Calu3 (cell line): ENCODE results near the gene TRMT2A. TPM values are rescaled to one million over a fixed set of nuclear protein-coding genes. Genes with fewer than 3 reads are reported as not detected.

Experiments used
- BruUV-seq: library from RNA; stranded (reverse); fragments of 400-500 nt; replicated peaks from 2 replicates; lab custom pipeline; 2021; lab: Mats Ljungman, UMichigan
- CTCF ChIA-PET: fragments of 300-600 bp; sonication (Branson Sonifier 250); formaldehyde crosslinking; loops from one replicate; lab custom pipeline; 2022; ENCODE audit warnings: antibody characterized with exemption; lab: Charles Lee
- DNase-seq: peaks from one replicate; pipeline ENCODE4 v3.0.0; 2022
- H3K27ac Mint-ChIP-seq: one replicate; pipeline ENCODE4 v1.8.0; 2022; ENCODE audit warnings: mixed read lengths; ENCODE audit not compliant: unreplicated experiment
- H3K27me3 Mint-ChIP-seq: one replicate; pipeline ENCODE4 v1.8.0; 2022; ENCODE audit warnings: mixed read lengths; ENCODE audit not compliant: unreplicated experiment
- H3K36me3 Mint-ChIP-seq: one replicate; pipeline ENCODE4 v1.8.0; 2022; ENCODE audit warnings: mild to moderate bottlenecking, moderate library complexity, mixed read lengths; ENCODE audit not compliant: insufficient read depth, unreplicated experiment
- H3K4me1 Mint-ChIP-seq: one replicate; pipeline ENCODE4 v1.8.0; 2022; ENCODE audit warnings: mild to moderate bottlenecking, low read depth, mixed read lengths; ENCODE audit not compliant: unreplicated experiment
- H3K4me3 Mint-ChIP-seq: one replicate; pipeline ENCODE4 v1.8.0; 2022; ENCODE audit warnings: mild to moderate bottlenecking, low read depth, moderate library complexity, mixed read lengths; ENCODE audit not compliant: unreplicated experiment
- H3K9me3 Mint-ChIP-seq: one replicate; pipeline ENCODE4 v1.8.0; 2022; ENCODE audit warnings: low read depth, mixed read lengths; ENCODE audit not compliant: unreplicated experiment
- intact Hi-C: fragments of 100-400 bp; cut with micrococcal nuclease; formaldehyde crosslinking; loops from one replicate; pipeline ENCODE4 v1.10.0; 2022; ENCODE audit not compliant: unreplicated experiment
- total RNA-seq: library from RNA; stranded (reverse); gene quantifications from 2 replicates; pipeline ENCODE4 v1.2.3, GENCODE V29; 2022
- TF ChIP-seq, protein P1 (sequence below): fragments of 200-600 bp; IDR thresholded peaks from one replicate; pipeline ENCODE4 v1.8.0; 2022; ENCODE audit warnings: antibody characterized with exemption; ENCODE audit not compliant: unreplicated experiment

TRMT2A gene
- total RNA-seq, 1 experiment from 2014 or later = 63.0 TPM

DNA sequence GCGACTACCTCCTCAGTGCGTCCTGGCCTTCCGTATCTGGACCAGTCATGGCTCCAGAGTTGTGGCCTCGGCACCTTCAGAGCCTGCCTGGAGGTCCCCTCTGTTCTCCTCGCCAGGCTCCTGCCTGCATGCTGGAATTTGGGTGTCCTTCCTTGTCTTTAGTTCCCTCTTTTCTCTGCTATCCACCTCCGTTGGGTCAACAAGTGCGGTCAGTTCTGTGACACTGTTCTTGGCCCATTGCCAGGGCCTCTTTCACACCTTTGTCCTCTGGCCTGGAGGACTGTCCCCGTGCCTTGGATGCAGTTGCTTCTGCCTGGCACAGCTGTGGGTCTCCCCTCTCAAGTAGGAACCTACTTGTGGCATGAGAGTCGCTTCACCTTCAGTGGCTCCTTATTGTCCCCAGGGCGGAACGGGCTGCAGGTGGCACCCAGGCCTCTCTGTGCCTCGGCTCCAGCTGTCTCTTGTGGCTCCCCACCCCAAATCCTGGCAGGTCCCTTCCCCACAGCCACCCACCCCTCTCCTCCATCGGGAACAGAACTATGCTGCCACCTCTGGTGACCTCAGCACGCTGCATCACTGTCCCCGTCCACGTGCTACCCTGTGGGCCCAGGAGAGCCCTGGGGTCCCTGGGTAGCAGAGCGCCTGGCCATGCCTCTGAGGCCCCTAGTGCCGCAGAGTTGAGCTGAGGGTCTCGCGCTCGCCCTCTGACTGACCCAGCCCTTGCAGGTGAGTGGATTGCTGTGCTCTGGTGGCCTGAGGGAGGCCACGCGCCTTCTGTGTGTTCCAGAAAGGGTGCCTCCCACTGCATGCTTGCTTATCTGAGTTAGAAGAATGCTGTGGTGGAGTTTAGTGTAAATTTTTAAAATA, 32.2 kb downstream of the TRMT2A start:
- TF ChIP-seq, protein P1, sequence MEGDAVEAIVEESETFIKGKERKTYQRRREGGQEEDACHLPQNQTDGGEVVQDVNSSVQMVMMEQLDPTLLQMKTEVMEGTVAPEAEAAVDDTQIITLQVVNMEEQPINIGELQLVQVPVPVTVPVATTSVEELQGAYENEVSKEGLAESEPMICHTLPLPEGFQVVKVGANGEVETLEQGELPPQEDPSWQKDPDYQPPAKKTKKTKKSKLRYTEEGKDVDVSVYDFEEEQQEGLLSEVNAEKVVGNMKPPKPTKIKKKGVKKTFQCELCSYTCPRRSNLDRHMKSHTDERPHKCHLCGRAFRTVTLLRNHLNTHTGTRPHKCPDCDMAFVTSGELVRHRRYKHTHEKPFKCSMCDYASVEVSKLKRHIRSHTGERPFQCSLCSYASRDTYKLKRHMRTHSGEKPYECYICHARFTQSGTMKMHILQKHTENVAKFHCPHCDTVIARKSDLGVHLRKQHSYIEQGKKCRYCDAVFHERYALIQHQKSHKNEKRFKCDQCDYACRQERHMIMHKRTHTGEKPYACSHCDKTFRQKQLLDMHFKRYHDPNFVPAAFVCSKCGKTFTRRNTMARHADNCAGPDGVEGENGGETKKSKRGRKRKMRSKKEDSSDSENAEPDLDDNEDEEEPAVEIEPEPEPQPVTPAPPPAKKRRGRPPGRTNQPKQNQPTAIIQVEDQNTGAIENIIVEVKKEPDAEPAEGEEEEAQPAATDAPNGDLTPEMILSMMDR = peak; percentile 50
- Mint-ChIP-seq H3K4me3 (peak overlapping the region; percentile 4), H3K36me3 (peaks cover 77% of the 10 kb centered on the region), H3K27me3 (no peaks in the 10 kb centered on the region), H3K27ac (peak overlapping the region; percentile 34), H3K9me3 (no peaks in the 10 kb centered on the region), H3K4me1 (peaks cover 36% of the 10 kb centered on the region)
- intact Hi-C loops = no loop called here
- no TSS peak for BruUV-seq
- peak; percentile 20 for DNase-seq
- CTCF ChIA-PET = no interaction called here

DNA sequence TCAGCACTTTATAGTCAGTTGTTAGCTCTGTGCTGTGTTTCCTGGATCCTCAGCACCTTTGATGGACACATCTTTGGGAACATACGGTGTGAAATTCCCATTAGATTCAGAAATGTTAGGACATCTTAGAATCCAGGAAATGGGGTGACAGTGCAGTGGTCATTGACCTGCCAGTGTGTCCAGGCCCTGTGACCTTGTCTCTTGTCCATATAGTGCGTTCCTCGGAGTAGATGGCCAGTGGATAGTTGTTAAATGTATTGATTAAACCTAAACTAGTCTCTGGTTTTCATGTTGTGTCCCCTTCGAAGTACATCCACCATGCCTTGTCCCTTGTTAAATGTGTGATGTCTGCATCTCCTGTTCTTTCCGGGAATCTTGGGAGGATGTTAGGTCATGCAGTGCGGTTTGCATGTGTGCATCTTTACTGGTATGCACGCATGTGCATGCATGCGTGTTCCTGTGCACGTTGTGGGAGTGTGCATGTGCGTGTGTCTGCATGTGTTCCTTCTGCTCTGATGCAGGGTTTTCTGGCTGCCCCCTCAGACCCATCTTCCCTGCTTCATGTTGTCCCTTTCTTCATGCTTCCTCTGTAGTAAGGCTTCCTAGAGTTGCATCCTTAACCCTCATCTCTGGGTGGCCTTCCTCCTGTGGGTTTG, 33.0 kb downstream of the TRMT2A start:
- TF ChIP-seq, protein P1 = no peak
- DNase-seq = no peak
- peaks cover 80% of the 10 kb centered on the region for H3K36me3 Mint-ChIP-seq
- no TSS peak for BruUV-seq
- CTCF ChIA-PET = no interaction called here
- peak overlapping the region; percentile 70 for H3K27ac Mint-ChIP-seq
- H3K4me3 Mint-ChIP-seq = peak overlapping the region; percentile 92
- H3K9me3 Mint-ChIP-seq = no peaks in the 10 kb centered on the region
- intact Hi-C loops = no loop called here
- H3K27me3 Mint-ChIP-seq = no peaks in the 10 kb centered on the region
- H3K4me1 Mint-ChIP-seq = peaks cover 36% of the 10 kb centered on the region

DNA sequence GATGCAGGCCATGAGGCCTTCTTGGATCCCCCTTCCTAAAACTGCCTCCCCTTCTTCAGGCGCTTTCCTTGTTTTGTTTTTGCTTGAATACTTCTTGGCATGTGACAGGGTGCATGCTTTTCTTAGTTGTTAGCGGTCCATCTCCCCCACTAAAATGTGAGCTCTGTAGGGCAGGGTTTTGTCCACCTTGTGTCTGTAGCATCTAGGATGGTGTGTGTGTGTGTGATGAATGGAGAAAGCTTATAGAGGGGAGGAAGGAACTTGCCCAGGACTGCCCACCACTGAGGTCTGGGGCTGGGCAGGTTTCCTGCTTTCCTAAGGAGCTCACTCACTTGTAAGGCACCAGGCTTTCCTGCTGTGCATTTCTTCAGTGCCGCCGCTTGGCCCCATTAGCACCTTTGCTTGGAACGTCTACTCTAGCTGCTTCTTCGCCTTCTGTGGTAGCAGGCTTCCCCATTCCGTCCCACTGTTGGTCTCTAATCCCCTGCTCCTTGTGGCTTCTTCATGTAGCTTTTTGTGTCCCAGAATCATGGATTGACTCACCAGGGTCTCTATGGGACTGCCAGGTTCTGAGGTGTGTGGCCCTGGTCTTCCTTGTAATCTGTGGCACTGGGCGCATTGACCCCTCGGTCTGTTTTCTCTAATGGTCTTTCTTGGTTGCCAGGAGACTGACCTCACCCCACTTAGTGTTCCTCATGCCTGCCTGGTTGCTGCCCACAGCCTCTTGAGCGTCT, 33.7 kb downstream of the TRMT2A start:
- intact Hi-C loops = no loop called here
- Mint-ChIP-seq H3K4me3 (peak overlapping the region; percentile 92), H3K9me3 (no peaks in the 10 kb centered on the region), H3K27ac (peak overlapping the region; percentile 70), H3K4me1 (peaks cover 36% of the 10 kb centered on the region), H3K36me3 (peaks cover 74% of the 10 kb centered on the region), H3K27me3 (no peaks in the 10 kb centered on the region)
- TF ChIP-seq, protein P1 = no peak
- CTCF ChIA-PET = no interaction called here
- DNase-seq = no peak
- no TSS peak for BruUV-seq
